ENCODE results near the gene BST1.

GRCh38 chr4:15690020-15690809 lies 12.7 kb upstream of the BST1 start:
- TF ChIP-seq CTCF (IDR thresholded peaks at IDR 0.05): no peak
- TF ChIP-seq PRRX2 (CRISPR knock-in tag; IDR thresholded peaks at IDR 0.05): no peak; the same call in 1 of the 2 replicates
- no peak for TF ChIP-seq IRF2 (CRISPR knock-in tag; IDR thresholded peaks at IDR 0.05; ENCODE audit: borderline replicate concordance, low read depth)
- no peak for TF ChIP-seq FOXK1 (CRISPR knock-in tag; IDR thresholded peaks at IDR 0.05)

Measured in WTC11 (cell line).